Epithelial cell of proximal tubule (primary cell): Measurements from ENCODE around the gene CELF5. TPM values are rescaled to one million over a fixed set of nuclear protein-coding genes. Genes with fewer than 3 reads are reported as not detected.
"Not testable (repeated sequence)": the region's sequence is repeated elsewhere in the genome, so short reads cannot be mapped to it uniquely, and the experiment has no call there.

Experiments used
- DNase-seq: peaks from one replicate; pipeline ENCODE4 v3.0.0-alpha.2; 2011; ENCODE audit warnings: low read depth
- H3K4me3 ChIP-seq: 2 replicates; pipeline ENCODE4 v1.5.1; 2011; ENCODE audit warnings: low read depth, mild to moderate bottlenecking, low read length
- total RNA-seq: library from RNA; depleted of rRNA; stranded (reverse); fragments of >200 nt; gene quantifications from 2 replicates; pipeline ENCODE4 v1.2.3, GENCODE V29; 2015
- TF ChIP-seq, protein P1 (sequence below): conservative IDR thresholded peaks from 2 replicates; pipeline ENCODE4 v1.5.1; 2012; ENCODE audit warnings: low read depth, mild to moderate bottlenecking, low read length

Gene CELF5
- total RNA-seq, 1 donor from 2014 or later: not detected

DNA sequence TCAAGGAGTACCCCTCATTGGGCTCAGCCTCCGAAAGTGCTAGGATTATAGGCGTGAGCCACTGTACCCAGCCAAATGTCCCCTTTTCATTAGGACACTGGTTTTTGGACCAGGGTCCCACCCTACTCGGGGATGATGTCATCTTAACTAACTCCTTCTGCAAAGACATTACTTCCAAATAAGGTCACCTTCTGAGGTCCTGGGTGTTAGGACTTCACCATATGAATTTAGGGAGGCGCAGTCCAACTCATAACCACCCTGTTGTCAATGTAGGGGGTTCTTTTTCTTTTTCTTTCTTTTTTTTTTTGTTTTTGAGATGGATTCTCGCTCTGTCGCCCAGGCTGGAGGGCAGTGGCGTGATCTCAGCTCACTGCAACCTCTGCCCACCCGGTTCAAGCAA is 109.2 kb downstream of the CELF5 start:
- no peak overlapping the region for H3K4me3 ChIP-seq
- DNase-seq: no peak
- TF ChIP-seq, protein P1, sequence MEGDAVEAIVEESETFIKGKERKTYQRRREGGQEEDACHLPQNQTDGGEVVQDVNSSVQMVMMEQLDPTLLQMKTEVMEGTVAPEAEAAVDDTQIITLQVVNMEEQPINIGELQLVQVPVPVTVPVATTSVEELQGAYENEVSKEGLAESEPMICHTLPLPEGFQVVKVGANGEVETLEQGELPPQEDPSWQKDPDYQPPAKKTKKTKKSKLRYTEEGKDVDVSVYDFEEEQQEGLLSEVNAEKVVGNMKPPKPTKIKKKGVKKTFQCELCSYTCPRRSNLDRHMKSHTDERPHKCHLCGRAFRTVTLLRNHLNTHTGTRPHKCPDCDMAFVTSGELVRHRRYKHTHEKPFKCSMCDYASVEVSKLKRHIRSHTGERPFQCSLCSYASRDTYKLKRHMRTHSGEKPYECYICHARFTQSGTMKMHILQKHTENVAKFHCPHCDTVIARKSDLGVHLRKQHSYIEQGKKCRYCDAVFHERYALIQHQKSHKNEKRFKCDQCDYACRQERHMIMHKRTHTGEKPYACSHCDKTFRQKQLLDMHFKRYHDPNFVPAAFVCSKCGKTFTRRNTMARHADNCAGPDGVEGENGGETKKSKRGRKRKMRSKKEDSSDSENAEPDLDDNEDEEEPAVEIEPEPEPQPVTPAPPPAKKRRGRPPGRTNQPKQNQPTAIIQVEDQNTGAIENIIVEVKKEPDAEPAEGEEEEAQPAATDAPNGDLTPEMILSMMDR: no peak

DNA sequence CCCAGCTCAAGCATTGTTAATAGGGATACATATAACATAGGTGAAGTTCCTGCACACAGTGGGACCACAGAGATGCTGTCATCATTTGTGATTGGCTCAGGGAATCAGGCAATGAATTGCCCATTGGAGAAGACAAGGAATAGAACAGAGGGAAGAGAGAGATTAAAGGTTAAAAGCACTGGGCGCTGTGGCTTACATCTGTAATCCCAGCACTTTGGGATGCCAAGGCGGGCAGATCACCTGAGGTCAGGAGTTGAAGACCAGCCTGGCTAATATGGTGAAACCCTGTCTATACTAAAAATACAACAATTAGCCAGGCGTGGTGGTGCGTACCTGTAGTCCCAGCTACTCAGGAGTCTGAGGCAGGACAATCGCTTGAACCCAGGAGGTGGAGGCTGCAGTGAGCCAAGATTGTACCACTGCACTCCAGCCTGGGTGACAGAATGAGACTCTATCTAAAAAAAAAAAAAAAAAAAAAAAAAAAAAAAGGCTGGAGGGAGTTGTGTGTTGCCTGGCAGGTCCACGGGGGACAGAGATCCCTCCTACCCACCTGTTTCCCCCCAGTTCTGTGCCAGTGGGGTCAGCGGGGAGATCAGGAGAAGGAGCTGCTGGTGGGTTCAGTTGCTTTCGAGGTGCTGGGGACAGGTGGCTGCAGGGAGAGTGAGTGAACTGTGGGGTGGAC is 110.4 kb downstream of the CELF5 start:
- H3K4me3 ChIP-seq, DNase-seq: not testable (repeated sequence)

DNA sequence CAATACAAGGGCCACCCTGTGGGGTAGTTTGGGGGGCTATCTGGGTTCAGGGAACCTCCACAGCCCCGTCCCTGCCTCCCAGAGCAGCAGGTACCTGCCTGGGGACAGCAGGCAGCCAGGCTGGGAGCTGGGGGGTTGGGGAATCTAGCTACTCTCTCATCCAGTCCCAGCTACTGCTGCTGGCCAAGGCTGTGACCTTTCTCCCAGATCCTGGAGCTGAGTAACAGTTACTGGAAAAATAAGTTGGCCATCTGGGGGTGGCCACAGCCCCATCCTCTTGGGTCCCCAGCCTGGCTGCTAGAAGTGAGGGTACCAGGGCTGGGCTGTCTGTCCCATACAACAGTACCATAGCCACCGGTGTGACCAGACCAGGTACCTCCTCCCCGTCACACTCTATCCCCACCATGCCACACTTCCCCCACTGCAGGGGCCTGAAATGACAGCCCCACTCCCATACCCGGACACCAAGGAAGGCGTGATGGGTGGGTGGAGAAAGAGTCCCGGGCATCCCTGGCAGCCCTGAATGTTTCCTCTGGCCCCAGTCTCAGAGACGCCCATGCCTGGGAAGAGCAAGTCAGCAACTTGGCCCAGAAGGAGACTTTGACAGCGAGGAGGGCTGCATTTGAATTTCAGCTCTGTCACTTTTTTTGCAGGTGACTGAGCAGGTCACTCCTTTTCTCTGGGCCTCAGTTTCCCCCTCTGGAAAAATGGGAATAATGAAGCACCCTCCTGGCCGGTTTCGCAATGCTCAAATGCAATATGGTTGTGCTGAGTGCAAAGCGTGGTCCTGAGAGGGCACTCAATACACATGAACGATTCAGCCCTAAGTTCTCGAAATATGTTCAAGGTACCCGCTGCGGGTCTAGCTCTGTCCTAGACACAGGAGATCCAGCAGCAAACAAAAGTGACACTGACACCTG is 111.2 kb downstream of the CELF5 start:
- TF ChIP-seq, protein P1: no peak
- H3K4me3 ChIP-seq: no peak overlapping the region
- no peak for DNase-seq

DNA sequence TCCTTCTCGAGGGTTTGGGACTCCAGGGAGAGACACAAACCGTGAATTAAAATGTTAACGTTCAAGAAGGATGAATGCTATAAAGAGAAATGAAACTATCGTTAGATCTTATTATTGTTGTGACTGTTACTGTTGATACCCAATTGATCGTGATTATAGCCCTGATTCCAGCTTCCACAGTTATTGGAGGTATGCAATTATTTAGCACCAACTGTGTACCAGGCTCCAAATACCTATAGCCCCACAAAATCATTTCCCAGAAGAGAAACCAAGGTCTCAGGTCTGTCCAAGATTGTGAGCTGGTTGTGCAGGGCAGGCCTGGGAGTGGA is 111.9 kb downstream of the CELF5 start:
- DNase-seq: no peak
- TF ChIP-seq, protein P1: no peak
- no peak overlapping the region for H3K4me3 ChIP-seq

DNA sequence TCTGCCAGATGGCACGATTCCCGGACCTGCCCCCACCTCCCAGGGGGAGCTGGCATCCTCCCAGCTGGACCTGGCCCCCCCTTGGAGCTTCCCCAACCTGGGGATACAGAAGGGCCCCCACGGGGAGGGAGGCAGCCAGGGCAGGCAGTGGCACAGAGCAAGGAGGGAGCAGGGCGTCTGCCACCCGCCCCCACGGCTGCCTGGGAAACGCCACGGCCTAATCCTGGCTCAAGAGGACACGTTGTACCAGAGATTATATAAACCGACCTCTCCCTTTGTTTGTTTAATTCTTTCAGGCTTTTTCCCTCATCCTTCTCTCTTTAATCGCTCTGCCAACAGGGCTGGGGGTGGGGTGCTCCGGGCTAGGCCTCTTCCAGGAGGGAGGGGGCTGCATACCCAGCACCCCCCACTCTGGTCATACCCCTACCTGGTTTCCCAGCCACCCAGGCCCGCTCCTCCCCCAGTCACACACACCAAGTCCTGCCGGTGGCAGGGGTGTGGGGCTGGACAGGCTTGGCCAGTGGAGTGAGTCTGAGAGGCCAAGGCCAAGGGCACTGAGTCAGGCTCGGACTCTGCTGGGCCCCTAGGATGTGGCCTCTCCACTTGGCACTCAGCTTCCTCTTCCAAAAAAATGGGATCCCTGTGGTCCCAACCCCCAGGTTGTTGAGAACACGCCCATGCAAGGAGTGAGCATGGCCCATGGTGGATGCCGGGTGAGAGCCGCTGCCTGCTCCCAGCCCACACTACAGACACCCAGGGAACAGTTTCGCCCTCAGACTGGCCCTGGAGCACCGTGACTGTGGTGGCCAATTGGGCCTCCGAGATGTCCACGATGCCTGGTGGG is 112.4 kb downstream of the CELF5 start:
- H3K4me3 ChIP-seq: no peak overlapping the region
- TF ChIP-seq, protein P1: no peak
- peak; percentile 56 for DNase-seq

DNA sequence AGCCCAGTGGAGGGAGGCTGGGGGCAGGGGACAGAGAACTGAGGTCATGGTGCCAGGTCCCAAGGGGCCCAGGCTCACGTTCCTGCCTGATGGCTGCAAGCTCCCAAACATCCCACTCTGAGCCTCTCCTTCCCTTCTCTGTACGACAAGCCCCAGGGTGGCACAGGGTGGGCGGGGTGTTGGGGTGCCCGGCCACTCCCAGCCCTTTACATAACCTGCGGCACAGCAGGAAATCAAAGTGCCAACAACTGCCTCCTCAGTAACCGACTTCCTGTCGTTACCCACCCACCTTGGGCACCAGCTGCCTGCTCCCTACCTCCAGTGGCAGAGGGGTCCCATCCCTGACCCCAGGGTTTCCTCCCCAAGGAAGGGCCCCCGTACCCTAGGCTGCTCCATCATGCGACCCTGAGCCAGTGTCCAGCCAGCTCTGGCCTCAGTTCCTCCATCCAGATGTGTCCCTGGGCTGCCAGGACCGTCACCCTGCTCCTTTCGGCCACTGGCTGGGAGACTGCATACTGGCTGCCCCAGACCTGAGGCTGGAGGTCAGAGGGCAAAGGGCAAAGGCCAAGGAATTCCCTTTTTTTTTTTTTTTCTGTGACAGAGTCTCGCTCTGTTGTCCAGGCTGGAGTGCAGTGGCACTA is 114.2 kb downstream of the CELF5 start:
- DNase-seq: no peak
- H3K4me3 ChIP-seq: no peak overlapping the region
- TF ChIP-seq, protein P1: no peak
